SJSA1 (cell line): ENCODE measurements around the gene ALPG. TPM values are rescaled to one million over a fixed set of nuclear protein-coding genes. Genes with fewer than 3 reads are reported as not detected.
"Not testable (repeated sequence)": the region's sequence is repeated elsewhere in the genome, so short reads cannot be mapped to it uniquely, and the experiment has no call there.

Experiments used
- DNase-seq, 2 experiments: peaks; one replicate each; pipeline ENCODE4 v3.0.0-alpha.2; 2015 to 2020; ENCODE audit warnings: low spot score in 2 of 2, low read depth in 1 of 2
- H3K27ac ChIP-seq: fragments of 250-450 bp; sonication (Bioruptor Pico); 2 replicates; pipeline ENCODE4 v1.5.1; 2020; ENCODE audit warnings: mild to moderate bottlenecking, moderate library complexity
- H3K27me3 ChIP-seq: fragments of 250-450 bp; sonication (Bioruptor Pico); replicated peaks from 2 replicates; pipeline ENCODE4 v1.5.1; 2020; ENCODE audit warnings: mild to moderate bottlenecking, moderate library complexity
- H3K36me3 ChIP-seq: fragments of 250-450 bp; sonication (Bioruptor Pico); 2 replicates; pipeline ENCODE4 v1.5.1; 2020; ENCODE audit warnings: mild to moderate bottlenecking
- H3K4me1 ChIP-seq: fragments of 250-450 bp; sonication (Bioruptor Pico); replicated peaks from 2 replicates; pipeline ENCODE4 v1.6.1; 2021; ENCODE audit warnings: mild to moderate bottlenecking
- H3K4me3 ChIP-seq: fragments of 250-450 bp; sonication (Bioruptor Pico); 2 replicates; pipeline ENCODE4 v1.5.1; 2020; ENCODE audit warnings: mild to moderate bottlenecking
- H3K9me3 ChIP-seq: fragments of 250-450 bp; sonication (Bioruptor Pico); replicated peaks from 2 replicates; pipeline ENCODE4 v1.5.1; 2020; ENCODE audit warnings: mild to moderate bottlenecking
- total RNA-seq: library from RNA; depleted of rRNA; stranded (reverse); fragments of >200 nt; shearing (Covaris generic); gene quantifications from 2 replicates; pipeline ENCODE4 v1.2.3, GENCODE V29; 2014

Gene ALPG
- total RNA-seq, 1 experiment from 2014 or later, result 0.03 TPM

- no peak overlapping the region for H3K4me3 ChIP-seq
These were observed 37.3 kb upstream of the ALPG start for GRCh38 chr2:232369126-232369951.

DNA sequence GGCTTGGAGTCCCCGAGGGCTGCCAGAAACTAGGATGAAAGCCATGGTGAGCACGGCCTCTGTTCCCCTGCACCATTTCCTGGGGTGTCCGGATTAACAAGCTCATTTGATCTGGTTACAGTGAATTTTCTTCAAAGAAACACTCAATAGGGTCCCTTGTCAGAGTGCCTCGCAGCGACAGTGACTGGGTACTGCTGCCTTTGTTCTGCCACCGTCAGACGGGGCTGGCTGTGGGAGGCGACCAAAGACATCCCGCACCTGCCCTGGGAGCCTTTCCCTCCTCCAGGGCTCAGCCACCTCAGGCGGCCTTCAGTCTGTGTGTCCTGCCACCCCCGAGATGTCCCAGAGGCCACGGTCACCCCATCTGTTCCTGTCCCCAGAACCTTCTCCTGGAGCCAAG lies 36.6 kb upstream of the ALPG start:
- not testable (repeated sequence) for H3K4me3 ChIP-seq, DNase-seq

More at GRCh38 chr2:232369126-232369951, 37.3 kb upstream of the ALPG start:
- no peaks in the 10 kb centered on the region for H3K9me3 ChIP-seq
- H3K36me3 ChIP-seq, result no peaks in the 10 kb centered on the region
- DNase-seq, result no peak
- no peaks in the 10 kb centered on the region for H3K27me3 ChIP-seq
- peaks cover 5% of the 10 kb centered on the region for H3K4me1 ChIP-seq
- no peak overlapping the region for H3K27ac ChIP-seq

DNA sequence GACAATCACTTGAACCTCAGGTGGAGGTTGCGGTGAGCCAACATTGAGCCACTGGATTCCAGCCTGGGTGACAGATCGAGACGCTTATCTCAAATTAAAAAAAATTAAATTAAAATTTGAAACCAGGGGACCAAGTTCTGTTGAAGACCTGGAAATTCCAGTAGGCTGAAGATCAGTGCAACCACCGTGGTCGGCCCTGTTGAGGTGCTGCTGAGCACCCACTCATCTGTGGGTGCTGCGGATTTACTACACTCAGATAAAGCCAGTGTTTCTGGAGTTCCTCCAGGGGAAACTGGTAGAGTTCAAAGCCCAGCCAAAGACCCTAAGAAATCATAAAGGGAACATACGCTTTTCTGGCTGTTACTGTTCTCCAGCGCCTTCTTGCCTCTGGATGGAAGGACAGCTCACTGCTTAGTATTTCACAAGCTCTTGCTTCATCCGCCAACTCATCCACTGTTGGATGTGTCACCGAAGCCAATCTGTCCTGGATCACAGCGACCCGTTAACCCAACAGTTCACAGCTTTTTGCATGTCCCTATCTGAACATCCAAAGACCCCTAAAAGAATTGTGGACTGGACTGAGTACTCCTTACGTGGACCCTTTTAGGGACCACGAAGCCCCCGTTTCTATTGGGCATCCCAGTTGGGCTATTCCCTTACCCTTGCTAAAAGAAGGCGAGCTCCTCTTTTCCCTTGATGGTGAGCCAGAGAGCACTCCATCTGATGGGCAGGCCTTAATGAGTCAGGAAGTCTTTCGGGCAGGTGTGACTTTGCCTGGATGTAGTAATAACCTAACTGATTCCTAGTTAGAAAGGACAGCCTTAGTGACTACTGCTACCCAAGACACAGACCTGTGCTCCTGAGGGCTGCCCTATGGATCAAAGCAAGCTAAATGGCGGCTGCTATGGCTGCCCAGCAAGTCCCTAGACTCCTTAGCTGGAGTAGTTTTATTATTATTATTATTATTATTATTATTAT lies 34.1 kb upstream of the ALPG start:
- H3K4me3 ChIP-seq, result no peak overlapping the region
- no peaks in the 10 kb centered on the region for H3K4me1 ChIP-seq
- no peak overlapping the region for H3K27ac ChIP-seq
- H3K9me3 ChIP-seq, result no peaks in the 10 kb centered on the region
- no peak for DNase-seq
- H3K27me3 ChIP-seq, result no peaks in the 10 kb centered on the region
- no peaks in the 10 kb centered on the region for H3K36me3 ChIP-seq

More for the DNA sequence above, 36.6 kb upstream of the ALPG start:
- H3K36me3 ChIP-seq, H3K27ac ChIP-seq, H3K27me3 ChIP-seq, H3K9me3 ChIP-seq, H3K4me1 ChIP-seq: not testable (repeated sequence)

- H3K36me3 ChIP-seq, result no peaks in the 10 kb centered on the region
- no peak for DNase-seq
- H3K4me3 ChIP-seq, result no peak overlapping the region
- H3K27ac ChIP-seq, result no peak overlapping the region
- H3K27me3 ChIP-seq, result no peaks in the 10 kb centered on the region
- H3K9me3 ChIP-seq, result no peaks in the 10 kb centered on the region
- no peaks in the 10 kb centered on the region for H3K4me1 ChIP-seq
These were observed 32.3 kb upstream of the ALPG start for GRCh38 chr2:232374356-232374755.

- no peaks in the 10 kb centered on the region for H3K4me1 ChIP-seq
- no peaks in the 10 kb centered on the region for H3K9me3 ChIP-seq
- no peak overlapping the region for H3K27ac ChIP-seq
- no peaks in the 10 kb centered on the region for H3K36me3 ChIP-seq
- H3K27me3 ChIP-seq, result no peaks in the 10 kb centered on the region
- DNase-seq, result no peak
- no peak overlapping the region for H3K4me3 ChIP-seq
These were observed 31.5 kb upstream of the ALPG start for GRCh38 chr2:232375164-232375563.

GRCh38 chr2:232376260-232376659 lies 30.4 kb upstream of the ALPG start:
- Histone ChIP-seq H3K4me1 (no peaks in the 10 kb centered on the region), H3K36me3 (no peaks in the 10 kb centered on the region), H3K9me3 (no peaks in the 10 kb centered on the region), H3K27ac (no peak overlapping the region), H3K27me3 (no peaks in the 10 kb centered on the region), H3K4me3 (no peak overlapping the region)
- no peak for DNase-seq

GRCh38 chr2:232376713-232377112 lies 29.9 kb upstream of the ALPG start:
- no peaks in the 10 kb centered on the region; the same call in 1 of the 2 replicates for H3K4me1 ChIP-seq
- H3K4me3 ChIP-seq, result no peak overlapping the region
- no peaks in the 10 kb centered on the region for H3K36me3 ChIP-seq
- no peak overlapping the region for H3K27ac ChIP-seq
- H3K9me3 ChIP-seq, result no peaks in the 10 kb centered on the region
- no peak for DNase-seq
- H3K27me3 ChIP-seq, result no peaks in the 10 kb centered on the region

DNA sequence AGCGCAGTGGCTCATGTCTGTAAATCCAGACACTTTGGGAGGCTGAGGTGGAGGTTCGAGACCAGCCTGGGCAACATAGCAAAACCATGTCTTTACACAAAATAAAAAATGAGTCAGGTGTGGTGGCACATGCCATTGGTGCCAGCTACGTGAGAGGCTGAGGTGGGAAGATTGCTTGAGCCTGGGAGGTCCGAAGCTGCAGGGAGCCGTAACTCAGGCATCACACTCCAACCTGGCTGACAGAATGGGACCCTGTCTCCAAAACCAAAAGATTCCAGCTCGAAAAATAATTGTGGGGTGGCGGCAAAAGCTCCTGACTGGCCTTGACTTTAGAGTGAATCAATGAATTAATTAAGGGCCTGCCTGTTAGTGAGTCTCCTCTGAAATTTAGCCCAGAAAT lies 29.3 kb upstream of the ALPG start:
- peaks cover 6% of the 10 kb centered on the region for H3K4me1 ChIP-seq
- no peaks in the 10 kb centered on the region for H3K9me3 ChIP-seq
- H3K36me3 ChIP-seq, result no peaks in the 10 kb centered on the region
- DNase-seq, result no peak
- no peak overlapping the region for H3K4me3 ChIP-seq
- H3K27me3 ChIP-seq, result no peaks in the 10 kb centered on the region
- no peak overlapping the region for H3K27ac ChIP-seq

- Histone ChIP-seq H3K4me1 (peaks cover 9% of the 10 kb centered on the region), H3K36me3 (no peaks in the 10 kb centered on the region), H3K4me3 (no peak overlapping the region), H3K27me3 (no peaks in the 10 kb centered on the region), H3K27ac (no peak overlapping the region), H3K9me3 (no peaks in the 10 kb centered on the region)
- no peak for DNase-seq
These were observed 28.6 kb upstream of the ALPG start for GRCh38 chr2:232377841-232378734.

- not testable (repeated sequence) for H3K27ac ChIP-seq, H3K27me3 ChIP-seq, H3K4me3 ChIP-seq, DNase-seq, H3K36me3 ChIP-seq, H3K9me3 ChIP-seq, H3K4me1 ChIP-seq
These were observed 27.9 kb upstream of the ALPG start, which contains the start of gene ALPP for GRCh38 chr2:232378735-232379151. Gene ALPP, plus strand, starts transcription at chr2:232378751. Its CDS starts 52 bp downstream, at chr2:232378803.

GRCh38 chr2:232379610-232380590 lies 26.7 kb upstream of the ALPG start:
- H3K27me3 ChIP-seq, H3K9me3 ChIP-seq, H3K36me3 ChIP-seq, DNase-seq, H3K27ac ChIP-seq, H3K4me3 ChIP-seq: not testable (repeated sequence)
- H3K4me1 ChIP-seq, result peaks cover 15% of the 10 kb centered on the region

DNA sequence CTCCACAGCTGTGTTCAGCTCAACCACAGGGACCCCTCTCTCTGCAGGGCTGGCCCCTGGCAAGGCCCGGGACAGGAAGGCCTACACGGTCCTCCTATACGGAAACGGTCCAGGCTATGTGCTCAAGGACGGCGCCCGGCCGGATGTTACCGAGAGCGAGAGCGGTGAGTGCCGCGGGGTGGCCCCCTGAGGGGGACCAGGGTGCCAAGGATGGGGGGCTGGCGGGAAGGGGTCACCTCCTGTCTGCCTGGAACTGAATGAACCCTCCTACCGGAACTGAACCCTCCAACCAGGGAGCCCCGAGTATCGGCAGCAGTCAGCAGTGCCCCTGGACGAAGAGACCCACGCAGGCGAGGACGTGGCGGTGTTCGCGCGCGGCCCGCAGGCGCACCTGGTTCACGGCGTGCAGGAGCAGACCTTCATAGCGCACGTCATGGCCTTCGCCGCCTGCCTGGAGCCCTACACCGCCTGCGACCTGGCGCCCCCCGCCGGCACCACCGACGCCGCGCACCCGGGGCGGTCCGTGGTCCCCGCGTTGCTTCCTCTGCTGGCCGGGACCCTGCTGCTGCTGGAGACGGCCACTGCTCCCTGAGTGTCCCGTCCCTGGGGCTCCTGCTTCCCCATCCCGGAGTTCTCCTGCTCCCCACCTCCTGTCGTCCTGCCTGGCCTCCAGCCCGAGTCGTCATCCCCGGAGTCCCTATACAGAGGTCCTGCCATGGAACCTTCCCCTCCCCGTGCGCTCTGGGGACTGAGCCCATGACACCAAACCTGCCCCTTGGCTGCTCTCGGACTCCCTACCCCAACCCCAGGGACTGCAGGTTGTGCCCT lies 25.2 kb upstream of the ALPG start:
- not testable (repeated sequence) for H3K9me3 ChIP-seq, H3K27me3 ChIP-seq, H3K27ac ChIP-seq, H3K36me3 ChIP-seq, H3K4me3 ChIP-seq, DNase-seq
- H3K4me1 ChIP-seq, result peaks cover 28% of the 10 kb centered on the region
